Trophoblast cell (in vitro differentiated cells and primary cell): ENCODE measurements around the gene ULK4.

Experiments used
- DNase-seq, 2 donors: peaks; one replicate each; pipeline ENCODE4 v3.0.0-alpha.2; 2016
- H2AFZ ChIP-seq: 2 replicates; pipeline ENCODE4 v1.6.1; 2013; ENCODE audit warnings: low read length, moderate library complexity, mild to moderate bottlenecking; ENCODE audit not compliant: insufficient read depth, poor library complexity
- H2AK5ac ChIP-seq: 2 replicates; pipeline ENCODE4 v1.6.1; 2013; ENCODE audit warnings: mild to moderate bottlenecking, low read length
- H2BK120ac ChIP-seq: 2 replicates; pipeline ENCODE4 v1.6.1; 2013; ENCODE audit warnings: low read length, mild to moderate bottlenecking, moderate library complexity; ENCODE audit not compliant: insufficient read depth, poor library complexity
- H2BK12ac ChIP-seq: 2 replicates; pipeline ENCODE4 v1.6.1; 2013; ENCODE audit warnings: mild to moderate bottlenecking, low read length, moderate library complexity
- H2BK5ac ChIP-seq: 2 replicates; pipeline ENCODE4 v1.6.1; 2013; ENCODE audit warnings: low read length, low read depth, moderate library complexity, mild to moderate bottlenecking; ENCODE audit not compliant: poor library complexity
- H3K14ac ChIP-seq: 2 replicates; pipeline ENCODE4 v1.6.1; 2013; ENCODE audit warnings: mild to moderate bottlenecking, low read length
- H3K18ac ChIP-seq: 2 replicates; pipeline ENCODE4 v1.6.1; 2013; ENCODE audit warnings: mild to moderate bottlenecking, low read length
- H3K23ac ChIP-seq: 2 replicates; pipeline ENCODE4 v1.6.1; 2013; ENCODE audit warnings: low read length
- H3K27ac ChIP-seq: 2 replicates; pipeline ENCODE4 v1.5.1; 2013; ENCODE audit warnings: low read depth, mild to moderate bottlenecking, inconsistent platforms, low read length, moderate library complexity
- H3K27me3 ChIP-seq: 2 replicates; pipeline ENCODE4 v1.6.1; 2013; ENCODE audit warnings: inconsistent platforms, mild to moderate bottlenecking, low read length, moderate library complexity; ENCODE audit not compliant: insufficient read depth
- H3K36me3 ChIP-seq, 2 experiments: 1 replicate in 1 of 2; 2 replicates in 1 of 2; pipeline ENCODE4 v1.6.1; 2013; ENCODE audit warnings: low read length in 2 of 2, mild to moderate bottlenecking in 2 of 2, moderate library complexity in 1 of 2; ENCODE audit not compliant: insufficient read depth in 2 of 2, control insufficient read depth in 1 of 2
- H3K4ac ChIP-seq: 2 replicates; pipeline ENCODE4 v1.6.1; 2013; ENCODE audit warnings: low read depth, mild to moderate bottlenecking, low read length, moderate library complexity
- H3K4me1 ChIP-seq, 2 experiments: 1 replicate in 1 of 2; 2 replicates in 1 of 2; pipeline ENCODE4 v1.6.1; 2013; ENCODE audit warnings: low read length in 2 of 2, mild to moderate bottlenecking in 2 of 2, moderate library complexity in 1 of 2; ENCODE audit not compliant: insufficient read depth in 2 of 2, control insufficient read depth in 1 of 2
- H3K4me2 ChIP-seq: 2 replicates; pipeline ENCODE4 v1.6.1; 2013; ENCODE audit warnings: inconsistent platforms, mild to moderate bottlenecking, low read length, moderate library complexity
- H3K4me3 ChIP-seq: 2 replicates; pipeline ENCODE4 v1.5.1; 2013; ENCODE audit warnings: mild to moderate bottlenecking, low read depth, low read length, inconsistent platforms
- H3K79me1 ChIP-seq: one replicate; pipeline ENCODE4 v1.6.1; 2013; ENCODE audit warnings: low read length
- H3K79me2 ChIP-seq: 2 replicates; pipeline ENCODE4 v1.6.1; 2013; ENCODE audit warnings: low read length, mild to moderate bottlenecking; ENCODE audit not compliant: control insufficient read depth, insufficient read depth, poor library complexity
- H3K9ac ChIP-seq: 2 replicates; pipeline ENCODE4 v1.6.1; 2013; ENCODE audit warnings: mild to moderate bottlenecking, low read length
- H3K9me3 ChIP-seq: 2 replicates; pipeline ENCODE4 v1.6.1; 2013; ENCODE audit warnings: low read depth, mild to moderate bottlenecking, control low read depth, inconsistent platforms, low read length; ENCODE audit not compliant: insufficient read depth
- H4K12ac ChIP-seq: 2 replicates; pipeline ENCODE4 v1.6.1; 2013; ENCODE audit warnings: low read depth, mild to moderate bottlenecking, low read length, moderate library complexity
- H4K8ac ChIP-seq: 2 replicates; pipeline ENCODE4 v1.6.1; 2013; ENCODE audit warnings: low read depth, mild to moderate bottlenecking, low read length, moderate library complexity
- H4K91ac ChIP-seq: one replicate; pipeline ENCODE4 v1.6.1; 2013; ENCODE audit warnings: low read depth, mild to moderate bottlenecking, low read length, moderate library complexity
- WGBS: extraction: QIAGEN DNeasy Blood & Tissue Kit; methylation state at CpG from one replicate; pipeline ENCODE4 v1.1.7; 2013; ENCODE audit warnings: missing lambda C conversion rate; ENCODE audit not compliant: insufficient read length, insufficient coverage; ENCODE audit errors: extremely low coverage; 5-methylcytosine and 5-hydroxymethylcytosine counted together

ULK4 gene

GRCh38 chr3:41369838-41370237 is 592.1 kb downstream of the ULK4 start:
- Histone ChIP-seq H3K4ac (no peak overlapping the region), H3K18ac (no peak overlapping the region), H2AFZ (no peak overlapping the region), H3K79me2 (no peaks in the 10 kb centered on the region), H3K27ac (no peak overlapping the region), H3K9ac (no peak overlapping the region), H3K27me3 (no peaks in the 10 kb centered on the region), H3K14ac (no peak overlapping the region), H3K79me1 (peaks cover 3% of the 10 kb centered on the region), H3K4me2 (no peak overlapping the region), H3K23ac (no peak overlapping the region), H2BK12ac (no peak overlapping the region), H3K4me1 (peaks cover 0 to 9% of the 10 kb centered on the region in 2 experiments), H3K36me3 (no peaks in the 10 kb centered on the region), H2AK5ac (no peak overlapping the region), H3K4me3 (no peak overlapping the region), H4K12ac (no peak overlapping the region), H2BK5ac (no peak overlapping the region), H4K8ac (no peak overlapping the region), H3K9me3 (no peaks in the 10 kb centered on the region), H4K91ac (no peak overlapping the region), H2BK120ac (no peak overlapping the region)
- DNase-seq = no peak
- no CpG with 5 or more reads among the region's 3 CpGs for WGBS

DNA sequence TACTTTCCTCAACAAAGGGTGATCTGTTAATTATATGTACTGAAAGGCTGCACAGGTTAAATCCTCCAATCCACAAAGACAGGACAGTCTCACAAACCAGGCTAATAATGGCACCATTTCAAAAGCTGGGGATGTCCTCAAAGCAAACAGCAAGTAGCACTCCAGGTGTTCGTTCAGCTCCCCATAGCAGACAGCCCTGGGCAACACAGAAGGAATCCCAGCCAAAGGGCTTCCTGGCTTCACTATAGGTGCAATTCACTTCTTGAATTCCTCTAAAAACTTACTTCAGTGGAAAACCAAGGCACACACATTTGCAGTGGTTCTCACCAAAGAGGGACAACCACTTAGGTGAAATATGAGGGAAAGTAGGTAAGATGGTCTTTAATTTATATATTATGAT is 595.9 kb downstream of the ULK4 start:
- H2BK120ac ChIP-seq = no peak overlapping the region
- no peaks in the 10 kb centered on the region for H3K79me2 ChIP-seq
- no peak overlapping the region for H2AK5ac ChIP-seq
- no peak overlapping the region for H3K14ac ChIP-seq
- H3K23ac ChIP-seq = no peak overlapping the region
- no peak overlapping the region for H3K18ac ChIP-seq
- no peak overlapping the region for H2BK12ac ChIP-seq
- peaks cover 7 to 22% of the 10 kb centered on the region in 2 experiments for H3K4me1 ChIP-seq
- H3K4me2 ChIP-seq = no peak overlapping the region
- H3K9me3 ChIP-seq = no peaks in the 10 kb centered on the region
- H2AFZ ChIP-seq = no peak overlapping the region
- no peak overlapping the region for H4K12ac ChIP-seq
- H3K9ac ChIP-seq = no peak overlapping the region
- no peak overlapping the region for H2BK5ac ChIP-seq
- no peak overlapping the region for H3K4ac ChIP-seq
- no peak for DNase-seq
- no peak overlapping the region for H4K8ac ChIP-seq
- H3K4me3 ChIP-seq = no peak overlapping the region
- H4K91ac ChIP-seq = no peak overlapping the region
- peaks cover 11% of the 10 kb centered on the region for H3K79me1 ChIP-seq
- no peaks in the 10 kb centered on the region for H3K36me3 ChIP-seq
- WGBS = no CpG with 5 or more reads among the region's 1 CpG
- no peak overlapping the region for H3K27ac ChIP-seq
- H3K27me3 ChIP-seq = no peaks in the 10 kb centered on the region

DNA sequence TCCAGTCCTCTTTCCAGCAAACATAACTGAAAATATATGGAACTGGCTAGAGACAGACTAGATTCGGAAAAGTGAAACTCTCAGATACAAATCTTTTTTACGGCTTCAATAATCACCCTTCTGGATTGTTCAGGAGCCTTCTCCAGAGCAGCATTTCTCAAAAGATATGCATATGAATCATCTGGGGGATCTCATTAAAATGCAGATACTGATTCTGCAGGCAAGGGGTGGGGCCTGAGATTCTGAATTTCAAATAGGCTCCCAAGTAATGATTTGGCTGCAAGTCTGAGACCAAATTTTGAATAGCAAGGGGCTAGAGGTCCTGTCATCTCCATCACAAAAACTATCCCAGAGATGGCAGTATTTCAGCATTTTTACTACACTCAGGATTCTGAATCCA is 597.2 kb downstream of the ULK4 start:
- Histone ChIP-seq H2BK12ac (peak overlapping the region; percentile 16), H3K14ac (no peak overlapping the region), H4K12ac (no peak overlapping the region), H4K8ac (no peak overlapping the region), H3K9ac (no peak overlapping the region), H3K79me1 (peaks cover 12% of the 10 kb centered on the region), H4K91ac (no peak overlapping the region), H3K18ac (no peak overlapping the region), H3K4me2 (no peak overlapping the region), H3K36me3 (no peaks in the 10 kb centered on the region), H3K4me3 (no peak overlapping the region), H3K4ac (no peak overlapping the region), H3K27ac (no peak overlapping the region), H2AFZ (no peak overlapping the region), H3K27me3 (no peaks in the 10 kb centered on the region), H3K9me3 (peaks cover 1% of the 10 kb centered on the region), H3K4me1 (peaks cover 7 to 15% of the 10 kb centered on the region in 2 experiments), H2BK120ac (no peak overlapping the region), H2AK5ac (no peak overlapping the region), H2BK5ac (no peak overlapping the region), H3K79me2 (no peaks in the 10 kb centered on the region), H3K23ac (no peak overlapping the region)
- DNase-seq = peak in 1 of 2 donors; percentile 16
- no CpG with 5 or more reads among the region's 2 CpGs for WGBS

DNA sequence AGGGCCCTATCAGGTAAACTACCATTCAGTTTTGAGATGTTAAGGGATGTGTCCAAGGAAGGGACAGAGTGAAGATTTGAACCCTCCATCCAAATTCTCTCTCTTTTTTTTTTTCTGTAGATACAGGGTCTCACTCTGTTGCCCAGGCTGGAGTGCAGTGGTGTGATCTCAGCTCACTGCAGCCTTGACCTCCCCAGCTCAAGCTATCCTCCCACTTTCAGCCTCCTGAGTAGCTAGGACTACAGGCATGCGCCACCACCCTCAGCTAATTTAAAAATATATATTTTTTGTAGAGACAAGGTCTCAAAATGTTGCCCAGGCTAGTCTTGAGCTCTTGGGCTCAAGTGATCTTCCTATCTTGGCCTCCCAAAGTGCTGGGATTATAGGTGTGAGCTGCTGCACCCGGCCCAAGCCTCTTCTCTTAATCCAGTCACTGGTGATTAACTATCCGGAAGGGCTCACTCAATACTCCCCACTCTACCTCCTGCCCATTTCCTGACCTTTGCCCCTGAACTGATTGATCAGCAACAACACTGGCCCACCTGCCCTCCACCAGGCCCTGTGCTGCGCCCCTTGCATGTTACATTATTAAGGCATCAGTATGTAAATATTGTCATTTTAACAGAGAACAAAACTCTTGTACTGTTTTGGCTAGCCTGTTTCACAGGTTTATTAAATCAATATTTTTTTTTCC is 597.9 kb downstream of the ULK4 start:
- no peak overlapping the region for H4K12ac ChIP-seq
- no peak overlapping the region for H3K18ac ChIP-seq
- H2AK5ac ChIP-seq = no peak overlapping the region
- no peak overlapping the region for H3K4me2 ChIP-seq
- peak overlapping the region; percentile 21 for H4K91ac ChIP-seq
- DNase-seq = no peak
- H3K9ac ChIP-seq = no peak overlapping the region
- no peak overlapping the region for H3K4ac ChIP-seq
- H4K8ac ChIP-seq = no peak overlapping the region
- H3K23ac ChIP-seq = no peak overlapping the region
- H2AFZ ChIP-seq = no peak overlapping the region
- peaks cover 1% of the 10 kb centered on the region for H3K9me3 ChIP-seq
- peaks cover 12 to 20% of the 10 kb centered on the region in 2 experiments for H3K4me1 ChIP-seq
- no peak overlapping the region for H2BK12ac ChIP-seq
- no peaks in the 10 kb centered on the region for H3K27me3 ChIP-seq
- H3K4me3 ChIP-seq = no peak overlapping the region
- no CpG with 5 or more reads among the region's 4 CpGs for WGBS
- H2BK5ac ChIP-seq = peak overlapping the region; percentile 35
- H3K79me2 ChIP-seq = no peaks in the 10 kb centered on the region
- H2BK120ac ChIP-seq = no peak overlapping the region
- no peak overlapping the region for H3K14ac ChIP-seq
- H3K36me3 ChIP-seq = no peaks in the 10 kb centered on the region
- H3K27ac ChIP-seq = peak overlapping the region; percentile 85
- H3K79me1 ChIP-seq = peaks cover 14% of the 10 kb centered on the region
